CMK (cell line): ENCODE results near the gene ABCF3.
"Not testable (repeated sequence)": the region's sequence is repeated elsewhere in the genome, so short reads cannot be mapped to it uniquely, and the experiment has no call there.

ENCODE experiments used
- DNase-seq: peaks from one replicate; pipeline ENCODE4 v3.0.0-alpha.2; 2010; ENCODE audit warnings: low read depth

The ABCF3 gene

GRCh38 chr3:184186184-184186901 lies at the start of gene ABCF3:
Gene ABCF3 (plus strand): TSS chr3:184186199. CDS start chr3:184186208, 9 bp downstream.
- no peak for DNase-seq

- DNase-seq: no peak
Measured at GRCh38 chr3:184140436-184140835, 45.6 kb upstream of the ABCF3 start.

- no peak for DNase-seq
Measured at GRCh38 chr3:184142199-184142598, 43.8 kb upstream of the ABCF3 start.

GRCh38 chr3:184143327-184143726 lies 42.7 kb upstream of the ABCF3 start:
- no peak for DNase-seq

GRCh38 chr3:184144505-184144904 lies 41.5 kb upstream of the ABCF3 start:
- DNase-seq: no peak

- no peak for DNase-seq
Measured at GRCh38 chr3:184145111-184145524, 40.9 kb upstream of the ABCF3 start.

- no peak for DNase-seq
Measured at GRCh38 chr3:184145751-184146270, 40.2 kb upstream of the ABCF3 start.

GRCh38 chr3:184148076-184148475 lies 37.9 kb upstream of the ABCF3 start:
- DNase-seq: no peak

GRCh38 chr3:184149123-184149522 lies 36.9 kb upstream of the ABCF3 start:
- DNase-seq: no peak

- DNase-seq: not testable (repeated sequence)
Measured at GRCh38 chr3:184149770-184150169, 36.2 kb upstream of the ABCF3 start.

GRCh38 chr3:184154885-184155643 lies 30.9 kb upstream of the ABCF3 start, which contains the start of gene DVL3:
Gene DVL3 (plus strand): TSS chr3:184155377. CDS start chr3:184155636, 259 bp downstream.
- DNase-seq: no peak

- DNase-seq: no peak
Measured at GRCh38 chr3:184155644-184156521, 30.1 kb upstream of the ABCF3 start.

GRCh38 chr3:184156522-184156955 lies 29.5 kb upstream of the ABCF3 start:
- DNase-seq: no peak

GRCh38 chr3:184157206-184157605 lies 28.8 kb upstream of the ABCF3 start:
- no peak for DNase-seq

- no peak for DNase-seq
Measured at GRCh38 chr3:184158404-184158803, 27.6 kb upstream of the ABCF3 start.

- no peak for DNase-seq
Measured at GRCh38 chr3:184160456-184160855, 25.5 kb upstream of the ABCF3 start.

- not testable (repeated sequence) for DNase-seq
Measured at GRCh38 chr3:184162571-184163070, 23.4 kb upstream of the ABCF3 start.

- no peak for DNase-seq
Measured at GRCh38 chr3:184164648-184165330, 21.2 kb upstream of the ABCF3 start.

- DNase-seq: no peak
Measured at GRCh38 chr3:184165543-184165942, 20.5 kb upstream of the ABCF3 start.

- DNase-seq: no peak
Measured at GRCh38 chr3:184166671-184167070, 19.3 kb upstream of the ABCF3 start.

- no peak for DNase-seq
Measured at GRCh38 chr3:184167786-184168185, 18.2 kb upstream of the ABCF3 start.
